Epithelial cell of proximal tubule (primary cell): ENCODE measurements around the gene TSPAN11. TPM values are rescaled to one million over a fixed set of nuclear protein-coding genes. Genes with fewer than 3 reads are reported as not detected.
A peak's percentile ranks its signal among the peaks of the same experiment; 100 is the strongest.
"Not testable (repeated sequence)": the region's sequence is repeated elsewhere in the genome, so short reads cannot be mapped to it uniquely, and the experiment has no call there.

Source experiments
- DNase-seq: peaks from one replicate; pipeline ENCODE4 v3.0.0-alpha.2; 2011; ENCODE audit warnings: low read depth
- H3K4me3 ChIP-seq: 2 replicates; pipeline ENCODE4 v1.5.1; 2011; ENCODE audit warnings: low read depth, mild to moderate bottlenecking, low read length
- CTCF ChIP-seq: conservative IDR thresholded peaks from 2 replicates; pipeline ENCODE4 v1.5.1; 2012; ENCODE audit warnings: low read depth, mild to moderate bottlenecking, low read length
- total RNA-seq: library from RNA; depleted of rRNA; stranded (reverse); fragments of >200 nt; gene quantifications from 2 replicates; pipeline ENCODE4 v1.2.3, GENCODE V29; 2015

TSPAN11 gene
- total RNA-seq, 1 donor from 2014 or later: 1.3 TPM

- no peak overlapping the region for H3K4me3 ChIP-seq
- TF ChIP-seq CTCF: no peak
- no peak for DNase-seq
Observed at GRCh38 chr12:31008241-31008761, 81.8 kb downstream of the TSPAN11 start.

- H3K4me3 ChIP-seq: no peak overlapping the region
- no peak for DNase-seq
Observed at GRCh38 chr12:31008961-31009840, 82.7 kb downstream of the TSPAN11 start.

GRCh38 chr12:31009976-31010375, 83.4 kb downstream of the TSPAN11 start:
- no peak for DNase-seq
- no peak for TF ChIP-seq CTCF
- H3K4me3 ChIP-seq: no peak overlapping the region

More at GRCh38 chr12:31008961-31009840, 82.7 kb downstream of the TSPAN11 start:
- TF ChIP-seq CTCF: no peak

GRCh38 chr12:31011336-31011735, 84.8 kb downstream of the TSPAN11 start:
- TF ChIP-seq CTCF: no peak
- no peak for DNase-seq
- H3K4me3 ChIP-seq: no peak overlapping the region

- peak; percentile 13 for TF ChIP-seq CTCF
- no peak for DNase-seq
- H3K4me3 ChIP-seq: no peak overlapping the region
Observed at GRCh38 chr12:31011746-31012566, 85.4 kb downstream of the TSPAN11 start.

GRCh38 chr12:31012567-31012891, 86.0 kb downstream of the TSPAN11 start:
- not testable (repeated sequence) for H3K4me3 ChIP-seq, DNase-seq

GRCh38 chr12:31015215-31015614, 88.7 kb downstream of the TSPAN11 start:
- no peak overlapping the region for H3K4me3 ChIP-seq
- TF ChIP-seq CTCF: no peak
- no peak for DNase-seq
